HepG2 (cell line): ENCODE measurements around the gene SIX3.

ENCODE experiments used
- HNRNPK ChIP-seq: fragments of 200-400 bp; formaldehyde crosslinking; IDR thresholded peaks from 2 replicates; pipeline ENCODE4 v1.6.1; 2018; ENCODE audit warnings: low read length, low read depth, moderate library complexity, mild to moderate bottlenecking; ENCODE audit not compliant: poor library complexity, severe bottlenecking
- IRF2 ChIP-seq: IDR thresholded peaks from 2 replicates; pipeline ENCODE4 v1.6.1; 2018; ENCODE audit warnings: missing genetic modification reagents, missing compliant biosample characterization
- POLR2AphosphoS5 ChIP-seq: IDR thresholded peaks from 2 replicates; pipeline ENCODE4 v1.6.1; 2012; ENCODE audit warnings: low read depth, low read length
- RBM22 ChIP-seq: fragments of 200-400 bp; formaldehyde crosslinking; optimal IDR thresholded peaks from 2 replicates; pipeline ENCODE3; 2017; ENCODE audit warnings: mild to moderate bottlenecking, low read length, moderate library complexity
- TAF1 ChIP-seq: sonication (generic); formaldehyde crosslinking; IDR thresholded peaks from 2 replicates; pipeline ENCODE4 v1.4.0; 2020; ENCODE audit warnings: missing genetic modification reagents
- TCF7L2 ChIP-seq: IDR thresholded peaks from 2 replicates; pipeline ENCODE4 v1.6.1; 2011; ENCODE audit warnings: mild to moderate bottlenecking, low read depth, low read length, moderate library complexity
- ZNF263 ChIP-seq: sonication (generic); formaldehyde crosslinking; IDR thresholded peaks from 2 replicates; pipeline ENCODE4 v1.4.0; 2020; ENCODE audit warnings: missing genetic modification reagents
- ZNF564 ChIP-seq: sonication (generic); formaldehyde crosslinking; IDR thresholded peaks from 2 replicates; pipeline ENCODE4 v1.8.1; 2023; ENCODE audit warnings: mild to moderate bottlenecking, missing genetic modification reagents
- TF ChIP-seq, protein P1 (sequence below): IDR thresholded peaks from 2 replicates; pipeline ENCODE4 v1.6.1; 2016; ENCODE audit warnings: control low read depth
- TF ChIP-seq, protein P2 (sequence below): sonication (generic); formaldehyde crosslinking; IDR thresholded peaks from 2 replicates; pipeline ENCODE4 v1.4.0; 2020; ENCODE audit warnings: missing genetic modification reagents

DNA sequence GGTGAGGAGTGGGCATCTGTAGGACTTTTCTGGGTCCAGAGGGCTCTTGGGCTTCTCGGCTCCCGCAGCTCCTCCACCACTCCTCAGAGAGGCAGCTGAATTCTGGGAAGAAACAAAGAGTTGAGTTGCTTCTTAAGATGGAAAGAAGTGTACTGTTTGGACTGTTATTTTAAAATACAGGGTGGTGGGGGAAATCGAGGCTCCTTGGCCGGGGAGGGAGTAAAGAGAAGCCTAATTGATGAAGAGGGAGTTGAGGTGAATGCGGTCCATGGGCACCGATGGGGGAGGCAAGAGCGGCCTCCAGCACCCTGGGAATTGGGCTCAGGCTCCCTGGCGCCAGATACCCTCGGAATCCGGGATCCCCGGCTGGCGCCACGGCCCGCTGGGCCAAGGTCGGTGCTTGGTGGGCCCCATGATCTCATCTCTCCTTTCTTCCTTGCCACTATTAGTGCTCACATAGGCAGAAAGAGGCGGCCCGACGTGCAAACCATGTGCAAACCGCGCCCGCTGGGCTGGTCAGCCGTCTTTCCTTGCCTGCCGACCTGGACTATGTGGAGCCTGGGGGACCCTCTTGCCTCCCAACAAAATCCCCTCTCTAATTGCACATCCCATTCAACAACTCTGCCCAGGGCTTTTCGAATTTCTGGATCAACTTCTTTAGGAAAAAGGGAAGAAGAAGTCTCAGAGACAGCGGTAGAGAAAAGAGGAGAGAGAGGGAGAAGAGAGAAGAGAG is 604 bp upstream of the SIX3 start:
- TF ChIP-seq IRF2 = no peak
- TF ChIP-seq TCF7L2 = no peak
- TF ChIP-seq RBM22 = no peak
- TF ChIP-seq HNRNPK = no peak
- TF ChIP-seq, protein P1, sequence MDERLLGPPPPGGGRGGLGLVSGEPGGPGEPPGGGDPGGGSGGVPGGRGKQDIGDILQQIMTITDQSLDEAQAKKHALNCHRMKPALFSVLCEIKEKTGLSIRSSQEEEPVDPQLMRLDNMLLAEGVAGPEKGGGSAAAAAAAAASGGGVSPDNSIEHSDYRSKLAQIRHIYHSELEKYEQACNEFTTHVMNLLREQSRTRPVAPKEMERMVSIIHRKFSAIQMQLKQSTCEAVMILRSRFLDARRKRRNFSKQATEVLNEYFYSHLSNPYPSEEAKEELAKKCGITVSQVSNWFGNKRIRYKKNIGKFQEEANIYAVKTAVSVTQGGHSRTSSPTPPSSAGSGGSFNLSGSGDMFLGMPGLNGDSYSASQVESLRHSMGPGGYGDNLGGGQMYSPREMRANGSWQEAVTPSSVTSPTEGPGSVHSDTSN (CRISPR knock-in tag) = no peak
- no peak for TF ChIP-seq TAF1 (CRISPR knock-in tag)
- TF ChIP-seq, protein P2, sequence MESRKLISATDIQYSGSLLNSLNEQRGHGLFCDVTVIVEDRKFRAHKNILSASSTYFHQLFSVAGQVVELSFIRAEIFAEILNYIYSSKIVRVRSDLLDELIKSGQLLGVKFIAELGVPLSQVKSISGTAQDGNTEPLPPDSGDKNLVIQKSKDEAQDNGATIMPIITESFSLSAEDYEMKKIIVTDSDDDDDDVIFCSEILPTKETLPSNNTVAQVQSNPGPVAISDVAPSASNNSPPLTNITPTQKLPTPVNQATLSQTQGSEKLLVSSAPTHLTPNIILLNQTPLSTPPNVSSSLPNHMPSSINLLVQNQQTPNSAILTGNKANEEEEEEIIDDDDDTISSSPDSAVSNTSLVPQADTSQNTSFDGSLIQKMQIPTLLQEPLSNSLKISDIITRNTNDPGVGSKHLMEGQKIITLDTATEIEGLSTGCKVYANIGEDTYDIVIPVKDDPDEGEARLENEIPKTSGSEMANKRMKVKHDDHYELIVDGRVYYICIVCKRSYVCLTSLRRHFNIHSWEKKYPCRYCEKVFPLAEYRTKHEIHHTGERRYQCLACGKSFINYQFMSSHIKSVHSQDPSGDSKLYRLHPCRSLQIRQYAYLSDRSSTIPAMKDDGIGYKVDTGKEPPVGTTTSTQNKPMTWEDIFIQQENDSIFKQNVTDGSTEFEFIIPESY (CRISPR knock-in tag) = no peak
- no peak for TF ChIP-seq POLR2AphosphoS5
- no peak for TF ChIP-seq ZNF263
- no peak for TF ChIP-seq ZNF564
